Kidney epithelial cell (primary cell): Measurements from ENCODE around the gene PRMT7. TPM values are rescaled to one million over a fixed set of nuclear protein-coding genes. Genes with fewer than 3 reads are reported as not detected.

Experiments used
- DNase-seq: peaks from one replicate; pipeline ENCODE4 v3.0.0-alpha.2; 2010; ENCODE audit warnings: low read depth
- H3K27me3 ChIP-seq: 2 replicates; pipeline ENCODE4 v1.6.0; 2011; ENCODE audit warnings: low read length; ENCODE audit not compliant: control insufficient read depth, insufficient read depth
- H3K36me3 ChIP-seq: 2 replicates; pipeline ENCODE4 v1.5.1; 2011; ENCODE audit warnings: low read length; ENCODE audit not compliant: control insufficient read depth, insufficient read depth
- H3K4me3 ChIP-seq: 2 replicates; pipeline ENCODE4 v1.5.1; 2011; ENCODE audit warnings: low read depth, mild to moderate bottlenecking, control low read depth, low read length
- total RNA-seq: library from RNA; depleted of rRNA; stranded (reverse); fragments of >200 nt; gene quantifications from 2 replicates; pipeline ENCODE4 v1.2.3, GENCODE V29; 2015
- TF ChIP-seq, protein P1 (sequence below): IDR thresholded peaks from 2 replicates; pipeline ENCODE4 v1.5.1; 2011; ENCODE audit warnings: mild to moderate bottlenecking, moderate library complexity, low read length, control low read depth, inconsistent platforms; ENCODE audit not compliant: insufficient read depth, poor library complexity, severe bottlenecking

The PRMT7 gene
- total RNA-seq, 1 donor from 2014 or later = 41.8 TPM

GRCh38 chr16:68376590-68376989 is 65.8 kb downstream of the PRMT7 start:
- TF ChIP-seq, protein P1, sequence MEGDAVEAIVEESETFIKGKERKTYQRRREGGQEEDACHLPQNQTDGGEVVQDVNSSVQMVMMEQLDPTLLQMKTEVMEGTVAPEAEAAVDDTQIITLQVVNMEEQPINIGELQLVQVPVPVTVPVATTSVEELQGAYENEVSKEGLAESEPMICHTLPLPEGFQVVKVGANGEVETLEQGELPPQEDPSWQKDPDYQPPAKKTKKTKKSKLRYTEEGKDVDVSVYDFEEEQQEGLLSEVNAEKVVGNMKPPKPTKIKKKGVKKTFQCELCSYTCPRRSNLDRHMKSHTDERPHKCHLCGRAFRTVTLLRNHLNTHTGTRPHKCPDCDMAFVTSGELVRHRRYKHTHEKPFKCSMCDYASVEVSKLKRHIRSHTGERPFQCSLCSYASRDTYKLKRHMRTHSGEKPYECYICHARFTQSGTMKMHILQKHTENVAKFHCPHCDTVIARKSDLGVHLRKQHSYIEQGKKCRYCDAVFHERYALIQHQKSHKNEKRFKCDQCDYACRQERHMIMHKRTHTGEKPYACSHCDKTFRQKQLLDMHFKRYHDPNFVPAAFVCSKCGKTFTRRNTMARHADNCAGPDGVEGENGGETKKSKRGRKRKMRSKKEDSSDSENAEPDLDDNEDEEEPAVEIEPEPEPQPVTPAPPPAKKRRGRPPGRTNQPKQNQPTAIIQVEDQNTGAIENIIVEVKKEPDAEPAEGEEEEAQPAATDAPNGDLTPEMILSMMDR = no peak
- no peaks in the 10 kb centered on the region for H3K36me3 ChIP-seq
- H3K4me3 ChIP-seq = no peak overlapping the region
- H3K27me3 ChIP-seq = peaks cover 24% of the 10 kb centered on the region
- DNase-seq = no peak

DNA sequence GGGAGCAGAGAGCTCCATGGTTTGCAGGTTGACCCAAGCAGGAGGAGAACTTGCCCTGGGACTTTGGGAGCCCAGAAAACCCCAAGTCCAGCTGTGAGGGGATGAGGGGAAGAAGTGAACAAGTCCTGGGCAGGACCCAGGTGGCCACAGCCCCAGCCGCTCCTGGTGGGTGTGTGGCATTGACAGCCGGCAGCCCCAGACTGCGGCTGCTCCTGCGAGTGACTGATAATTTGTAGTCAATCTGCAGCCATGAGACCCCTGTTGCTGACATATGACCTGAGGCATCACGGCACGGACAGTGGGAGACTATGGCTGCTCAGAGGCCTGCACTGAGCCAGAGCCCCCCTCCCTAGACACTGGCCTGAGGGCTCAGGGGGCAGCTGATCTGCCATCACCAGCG is 66.4 kb downstream of the PRMT7 start:
- no peaks in the 10 kb centered on the region for H3K36me3 ChIP-seq
- TF ChIP-seq, protein P1 = no peak
- no peak overlapping the region for H3K4me3 ChIP-seq
- no peak for DNase-seq
- peaks cover 24% of the 10 kb centered on the region for H3K27me3 ChIP-seq

DNA sequence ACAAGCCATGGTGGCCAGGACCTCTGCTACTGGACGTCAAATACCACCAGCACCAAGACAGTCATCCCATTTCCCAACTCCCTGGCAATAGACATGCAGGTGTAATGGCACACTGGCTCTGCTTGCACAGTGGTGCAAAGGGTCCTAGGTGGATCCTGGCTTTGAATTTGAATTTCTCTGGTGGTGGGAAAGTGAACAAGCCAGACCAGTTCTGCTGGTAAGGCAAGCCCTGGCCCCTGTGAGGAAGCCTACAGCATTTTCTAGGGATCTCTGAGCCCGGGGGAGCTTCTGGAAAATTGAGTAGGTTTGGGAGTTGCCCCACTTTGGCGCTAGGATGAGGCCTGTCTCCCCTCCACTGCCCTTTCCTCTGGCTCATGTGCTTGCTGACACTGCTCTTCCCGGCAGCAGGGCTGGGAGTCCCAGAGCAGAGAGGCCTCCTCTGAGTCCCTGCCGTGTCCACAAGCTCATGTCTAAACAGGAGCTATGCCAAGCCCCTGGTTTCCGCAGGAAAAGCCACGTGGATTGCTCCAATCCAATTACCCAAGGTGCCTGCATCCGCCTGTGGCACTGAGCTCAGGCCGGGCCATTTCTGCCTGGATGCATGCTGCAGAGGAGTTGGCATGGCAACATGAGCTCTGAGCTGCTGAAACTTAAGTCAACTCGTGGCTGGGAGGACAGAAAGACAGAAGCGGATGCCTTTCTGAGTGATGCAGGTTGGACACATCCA is 67.0 kb downstream of the PRMT7 start:
- TF ChIP-seq, protein P1 = no peak
- Histone ChIP-seq H3K4me3 (no peak overlapping the region), H3K36me3 (no peaks in the 10 kb centered on the region), H3K27me3 (peaks cover 24% of the 10 kb centered on the region)
- DNase-seq = no peak

DNA sequence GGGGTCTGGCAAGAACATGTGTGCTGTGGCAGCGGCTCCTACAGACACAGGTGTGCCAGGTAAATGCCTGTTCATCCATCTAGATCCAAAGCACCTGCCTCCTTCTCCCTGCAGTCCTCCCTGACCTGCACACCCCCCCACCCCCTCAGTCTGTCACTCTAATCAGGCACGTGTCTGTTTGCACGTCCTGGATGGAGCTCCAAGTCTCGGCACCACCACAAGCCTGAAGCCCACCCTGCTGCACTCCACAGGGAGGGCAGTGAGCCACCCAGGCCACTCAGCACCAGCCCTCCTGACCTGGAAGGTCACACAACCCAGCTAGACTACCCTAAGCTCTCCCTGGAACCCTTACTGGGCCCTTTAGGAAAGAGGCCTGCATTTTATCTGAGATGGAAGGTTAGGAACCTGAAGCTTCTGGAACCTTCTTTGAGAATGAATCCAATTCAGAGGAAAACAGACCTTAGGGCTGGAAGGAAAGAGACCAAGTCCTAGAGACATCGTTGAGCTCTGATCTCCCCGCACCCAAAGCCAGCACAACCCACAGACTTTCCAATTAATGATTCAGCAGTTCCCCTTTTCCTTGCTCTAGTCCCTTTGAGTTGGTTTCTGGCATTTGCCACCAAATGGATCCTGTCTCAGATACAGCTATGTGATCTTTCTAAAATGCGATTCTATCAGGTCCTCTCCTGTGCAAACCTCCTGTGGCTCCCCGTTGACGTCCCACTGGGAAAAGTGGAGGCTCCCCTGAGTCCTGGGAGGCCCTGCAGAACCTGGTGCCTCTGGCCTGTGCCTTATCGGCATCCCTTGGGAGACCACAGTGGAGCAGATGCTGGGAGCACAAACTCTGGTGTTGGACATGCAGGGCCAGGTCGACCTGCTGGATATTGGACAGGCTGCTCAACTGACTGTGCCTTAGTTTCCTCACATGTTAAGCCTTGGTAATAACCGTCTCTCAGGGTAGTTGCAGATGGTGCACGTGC is 67.9 kb downstream of the PRMT7 start:
- no peak for DNase-seq
- TF ChIP-seq, protein P1 = no peak
- H3K27me3 ChIP-seq = peaks cover 24% of the 10 kb centered on the region
- no peak overlapping the region for H3K4me3 ChIP-seq
- H3K36me3 ChIP-seq = no peaks in the 10 kb centered on the region

DNA sequence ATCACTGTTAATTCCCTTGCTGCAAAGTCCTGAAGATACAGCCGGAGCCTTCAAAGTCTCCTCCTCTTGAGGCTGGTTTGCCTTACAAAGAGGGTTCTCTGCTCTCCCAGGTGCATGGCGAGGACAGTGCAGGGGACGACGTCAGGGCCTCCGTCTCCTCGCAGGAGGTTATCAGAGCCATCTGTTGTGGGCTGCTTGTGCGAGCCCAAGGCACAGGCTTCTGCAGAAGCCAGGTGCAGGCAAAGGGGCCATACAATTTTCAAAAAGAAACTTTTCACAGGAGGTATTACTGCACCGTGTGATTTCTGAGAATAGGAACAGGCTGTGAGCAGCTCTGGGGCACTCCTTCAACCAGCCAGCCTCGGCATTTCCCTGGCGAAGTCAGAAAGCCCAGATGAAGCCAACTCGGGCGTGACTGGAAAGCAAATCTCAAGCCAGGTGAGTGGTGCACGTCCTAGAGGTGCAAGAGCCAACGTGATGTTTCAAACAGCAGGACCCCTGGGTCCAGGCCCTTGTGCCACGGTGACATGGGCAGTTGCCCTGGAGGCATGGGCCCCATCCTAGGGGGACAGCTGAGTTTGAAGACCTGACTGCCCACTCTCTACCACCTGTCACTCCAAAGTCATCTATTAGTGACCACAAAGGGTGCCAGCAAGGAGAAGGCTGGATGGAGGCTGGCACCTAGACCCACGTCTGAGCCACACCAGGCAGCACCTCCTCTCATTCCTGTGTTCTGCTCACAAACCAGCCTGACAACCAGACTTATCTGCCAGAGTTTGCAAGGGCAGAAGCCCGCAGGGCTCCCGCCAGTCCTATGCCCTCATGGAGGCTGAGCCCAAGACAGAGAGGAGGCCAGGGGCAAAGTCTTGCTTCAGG is 68.9 kb downstream of the PRMT7 start:
- no peak for DNase-seq
- TF ChIP-seq, protein P1 = no peak
- no peak overlapping the region for H3K4me3 ChIP-seq
- H3K27me3 ChIP-seq = peaks cover 15% of the 10 kb centered on the region
- H3K36me3 ChIP-seq = no peaks in the 10 kb centered on the region
